Esophagus muscularis mucosa (tissue), 4 donors: Measurements from ENCODE around the gene LAG3. TPM values are rescaled to one million over a fixed set of nuclear protein-coding genes. Genes with fewer than 3 reads are reported as not detected.

ENCODE experiments used
- DNase-seq: peaks from one replicate; pipeline ENCODE4 v3.0.0-alpha.2; 2017; ENCODE audit errors: extremely low spot score
- H3K27ac ChIP-seq, 4 donors: fragments of 200-600 bp; sonication (generic); replicated peaks in 1 of 4; 1 replicate in 3 of 4; 2 replicates in 1 of 4; pipeline ENCODE4 v1.5.1; 2016 to 2019; ENCODE audit warnings: mild to moderate bottlenecking in 1 of 4
- H3K27me3 ChIP-seq, 4 donors: fragments of 200-600 bp; sonication (generic); one replicate each; pipeline versions ENCODE4 v1.5.1 to v1.6.0; 2016 to 2019
- H3K36me3 ChIP-seq, 4 donors: fragments of 200-600 bp; sonication (generic); one replicate each; pipeline ENCODE4 v1.5.1; 2016 to 2019
- H3K4me1 ChIP-seq, 4 donors: fragments of 200-600 bp; sonication (generic); one replicate each; pipeline ENCODE4 v1.5.1; 2016 to 2019
- H3K4me3 ChIP-seq, 4 donors: fragments of 200-600 bp; sonication (generic); 1 replicate in 2 of 4; 2 replicates in 2 of 4; pipeline ENCODE4 v1.5.1; 2016 to 2019; ENCODE audit warnings: mild to moderate bottlenecking in 4 of 4, moderate library complexity in 1 of 4
- H3K9me3 ChIP-seq, 4 donors: fragments of 200-600 bp; sonication (generic); 1 replicate in 3 of 4; 2 replicates in 1 of 4; pipeline ENCODE4 v1.5.1; 2016 to 2019
- EP300 ChIP-seq: sonication (generic); formaldehyde crosslinking; IDR thresholded peaks from one replicate; pipeline ENCODE4 v1.6.1; 2017; ENCODE audit warnings: antibody characterized with exemption
- POLR2A ChIP-seq: fragments of 450-650 bp; IDR thresholded peaks from one replicate; pipeline ENCODE4 v1.6.1; 2017; ENCODE audit warnings: antibody characterized with exemption, moderate library complexity, mild to moderate bottlenecking, low read depth
- POLR2AphosphoS5 ChIP-seq, 2 donors: sonication (generic); formaldehyde crosslinking; IDR thresholded peaks; one replicate each; pipeline ENCODE4 v1.6.1; 2017; ENCODE audit warnings: antibody characterized with exemption in 2 of 2
- WGBS: methylation state at CpG from one replicate; pipeline ENCODE4 v1.1.5; 2018; 5-methylcytosine and 5-hydroxymethylcytosine counted together
- intact Hi-C: fragments of 100-400 bp; cut with DNase I; formaldehyde crosslinking; loops from one replicate; pipeline ENCODE4 v1.15.1; 2023
- total RNA-seq, 4 donors: library from RNA; depleted of rRNA; stranded (reverse); fragments of >200 nt; gene quantifications; one replicate each; pipeline versions ENCODE4 v1.1.0 to v1.2.1, GENCODE V29; 2016
- TF ChIP-seq, protein P1 (sequence below), 3 experiments: fragments of 200-600 bp in 2 of 3; fragments of 450-650 bp in 1 of 3; sonication (generic) in 2 of 3; IDR thresholded peaks; one replicate each; pipeline ENCODE4 v1.5.1; 2017 to 2019; ENCODE audit warnings: antibody characterized with exemption in 3 of 3, mild to moderate bottlenecking in 2 of 3, moderate library complexity in 1 of 3

The LAG3 gene
- total RNA-seq, 4 donors from 2014 or later: 1.7 to 4.0 (median 2.9) TPM

GRCh38 chr12:6824901-6825381 lies 52.6 kb downstream of the LAG3 start:
- 46% methylated on average over 12 of the region's 12 CpGs for WGBS
- Histone ChIP-seq H3K9me3 (no peaks in the 10 kb centered on the region), H3K27me3 (peaks cover 0 to 38% (median 5%) of the 10 kb centered on the region in 4 donors), H3K36me3 (no peaks in the 10 kb centered on the region), H3K27ac (peak overlapping the region in 2 of 4 donors; percentile 20 to 21), H3K4me3 (peak overlapping the region; percentile 14 to 46 (median 26)), H3K4me1 (peaks cover 30 to 75% (median 68%) of the 10 kb centered on the region in 4 donors)
- DNase-seq: no peak
- TF ChIP-seq, protein P1, sequence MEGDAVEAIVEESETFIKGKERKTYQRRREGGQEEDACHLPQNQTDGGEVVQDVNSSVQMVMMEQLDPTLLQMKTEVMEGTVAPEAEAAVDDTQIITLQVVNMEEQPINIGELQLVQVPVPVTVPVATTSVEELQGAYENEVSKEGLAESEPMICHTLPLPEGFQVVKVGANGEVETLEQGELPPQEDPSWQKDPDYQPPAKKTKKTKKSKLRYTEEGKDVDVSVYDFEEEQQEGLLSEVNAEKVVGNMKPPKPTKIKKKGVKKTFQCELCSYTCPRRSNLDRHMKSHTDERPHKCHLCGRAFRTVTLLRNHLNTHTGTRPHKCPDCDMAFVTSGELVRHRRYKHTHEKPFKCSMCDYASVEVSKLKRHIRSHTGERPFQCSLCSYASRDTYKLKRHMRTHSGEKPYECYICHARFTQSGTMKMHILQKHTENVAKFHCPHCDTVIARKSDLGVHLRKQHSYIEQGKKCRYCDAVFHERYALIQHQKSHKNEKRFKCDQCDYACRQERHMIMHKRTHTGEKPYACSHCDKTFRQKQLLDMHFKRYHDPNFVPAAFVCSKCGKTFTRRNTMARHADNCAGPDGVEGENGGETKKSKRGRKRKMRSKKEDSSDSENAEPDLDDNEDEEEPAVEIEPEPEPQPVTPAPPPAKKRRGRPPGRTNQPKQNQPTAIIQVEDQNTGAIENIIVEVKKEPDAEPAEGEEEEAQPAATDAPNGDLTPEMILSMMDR (IDR thresholded peaks at IDR 0.05): no peak
- TF ChIP-seq EP300: no peak
- TF ChIP-seq POLR2AphosphoS5 (IDR thresholded peaks at IDR 0.05): no peak
- TF ChIP-seq POLR2A: no peak
- intact Hi-C loops: loop anchor here (5.0 kb wide), 2 partner anchors 73 to 208 kb away; partner anchors contain the start of gene MLF2

DNA sequence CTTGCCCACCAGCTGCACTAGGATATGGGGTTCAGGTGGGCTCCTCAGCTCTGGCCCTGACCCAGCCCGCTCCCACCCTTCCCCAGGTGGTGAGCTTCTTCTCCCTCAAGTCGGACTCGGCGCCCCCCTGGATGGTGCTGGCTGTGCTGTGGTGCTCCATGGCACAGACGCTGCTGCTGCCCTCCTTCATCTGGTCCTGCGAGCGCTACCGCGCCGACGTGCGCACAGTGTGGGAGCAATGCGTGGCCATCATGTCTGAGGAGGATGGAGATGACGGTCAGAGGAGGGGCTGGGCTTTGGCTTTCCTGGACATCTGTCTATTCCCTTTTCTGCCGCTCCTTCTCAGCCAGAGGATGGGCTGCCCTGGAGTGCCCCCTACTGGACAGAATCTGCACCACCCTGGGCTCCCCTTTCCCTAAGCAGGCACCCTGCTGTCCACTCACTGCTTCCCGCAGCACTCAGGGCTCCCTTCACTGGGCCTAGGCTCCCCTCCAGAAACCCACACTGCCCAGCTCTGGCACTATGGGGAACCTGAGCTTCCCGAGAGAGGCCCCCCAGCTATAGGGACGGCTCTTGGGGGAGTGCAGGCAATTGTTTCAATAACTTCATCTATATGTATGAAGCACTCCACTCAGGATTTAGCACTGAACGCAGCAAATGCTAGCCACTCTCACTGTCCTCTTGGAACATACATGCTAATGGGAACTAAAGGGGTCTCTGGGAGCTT lies 53.2 kb downstream of the LAG3 start:
- H3K9me3 ChIP-seq: no peaks in the 10 kb centered on the region
- TF ChIP-seq EP300 (no peak), POLR2AphosphoS5 (IDR thresholded peaks at IDR 0.05) (peak in 1 of 2 donors; percentile 58)
- TF ChIP-seq, protein P1 (IDR thresholded peaks at IDR 0.05): peak; percentile 84 to 95 (median 92)
- peaks cover 30 to 80% (median 74%) of the 10 kb centered on the region in 4 donors for H3K4me1 ChIP-seq
- H3K36me3 ChIP-seq: peaks cover 0 to 5% (median 2%) of the 10 kb centered on the region in 4 donors
- peaks cover 0 to 38% (median 5%) of the 10 kb centered on the region in 4 donors for H3K27me3 ChIP-seq
- H3K4me3 ChIP-seq: peak overlapping the region; percentile 14 to 46 (median 26)
- H3K27ac ChIP-seq: peak overlapping the region in 2 of 4 donors; percentile 20 to 21
- intact Hi-C loops: loop anchor here (5.0 kb wide), 2 partner anchors 73 to 208 kb away; partner anchors contain the start of gene MLF2
- DNase-seq: peak; percentile 97
- 14% methylated on average over 6 of the region's 19 CpGs for WGBS

DNA sequence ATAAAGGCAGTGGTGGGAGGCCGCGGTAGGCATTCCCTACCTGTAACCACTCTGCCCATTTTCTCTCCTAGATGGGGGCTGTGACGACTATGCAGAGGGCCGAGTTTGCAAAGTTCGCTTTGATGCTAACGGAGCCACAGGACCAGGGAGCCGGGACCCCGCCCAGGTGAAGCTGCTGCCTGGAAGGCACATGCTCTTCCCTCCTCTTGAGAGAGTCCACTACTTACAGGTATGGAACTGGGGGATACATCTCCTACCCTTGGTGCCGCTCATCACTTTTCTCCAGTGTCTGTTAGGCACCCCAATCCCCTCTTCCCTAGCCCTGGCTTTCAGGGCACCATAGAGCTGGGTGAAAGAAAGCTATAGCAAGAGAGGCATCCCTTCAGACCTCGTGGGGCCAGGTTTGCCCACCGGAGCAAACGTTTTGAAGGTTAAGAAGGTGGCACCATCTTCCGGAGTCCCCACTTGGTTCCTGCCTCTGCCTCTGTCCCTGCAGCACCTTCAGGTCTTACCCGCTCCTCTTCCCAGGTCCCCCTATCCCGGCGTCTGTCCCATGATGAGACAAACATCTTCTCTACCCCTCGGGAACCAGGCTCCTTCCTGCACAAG lies 53.9 kb downstream of the LAG3 start:
- WGBS: 72% methylated on average over 16 of the region's 17 CpGs
- intact Hi-C loops: loop anchor here (5.0 kb wide), 2 partner anchors 74 to 209 kb away; partner anchors contain the start of gene MLF2
- Histone ChIP-seq H3K4me3 (no peak overlapping the region), H3K27ac (peak overlapping the region in 1 of 4 donors; percentile 64), H3K4me1 (peaks cover 30 to 75% (median 68%) of the 10 kb centered on the region in 4 donors), H3K9me3 (no peaks in the 10 kb centered on the region), H3K36me3 (peaks cover 0 to 11% (median 5%) of the 10 kb centered on the region in 4 donors), H3K27me3 (peaks cover 0 to 38% (median 5%) of the 10 kb centered on the region in 4 donors)
- no peak for DNase-seq
- TF ChIP-seq POLR2A: no peak
- TF ChIP-seq, protein P1 (IDR thresholded peaks at IDR 0.05): no peak

DNA sequence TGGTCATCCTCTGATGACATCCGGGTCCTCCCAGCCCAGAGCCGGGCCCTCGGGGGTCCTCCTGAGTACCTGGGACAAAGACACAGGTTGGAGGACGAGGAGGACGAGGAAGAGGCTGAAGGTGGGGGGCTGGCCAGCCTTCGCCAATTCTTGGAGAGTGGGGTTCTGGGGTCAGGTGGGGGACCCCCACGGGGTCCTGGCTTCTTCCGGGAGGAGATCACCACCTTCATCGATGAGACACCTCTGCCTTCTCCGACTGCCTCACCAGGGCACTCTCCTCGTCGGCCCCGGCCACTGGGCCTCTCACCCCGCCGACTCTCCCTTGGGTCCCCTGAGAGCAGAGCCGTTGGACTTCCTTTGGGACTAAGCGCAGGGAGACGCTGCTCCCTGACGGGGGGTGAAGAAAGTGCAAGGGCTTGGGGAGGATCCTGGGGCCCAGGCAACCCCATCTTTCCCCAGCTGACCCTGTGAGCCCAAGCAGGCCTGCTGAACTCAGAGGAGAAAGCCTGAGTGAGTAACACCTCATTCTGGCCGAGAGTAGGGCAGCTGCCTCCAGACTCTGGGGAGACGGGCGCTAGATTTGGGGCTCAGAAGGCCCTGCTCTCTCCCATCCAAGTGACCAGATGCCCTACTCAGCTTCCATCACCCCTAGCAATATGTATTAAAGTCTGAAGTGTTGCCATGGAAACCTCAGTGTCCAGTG lies 54.6 kb downstream of the LAG3 start:
- peak overlapping the region in 1 of 4 donors; percentile 90 for H3K4me3 ChIP-seq
- intact Hi-C loops: loop anchor here (5.0 kb wide), 2 partner anchors 75 to 210 kb away; partner anchors contain the start of gene MLF2
- peaks cover 0 to 18% (median 9%) of the 10 kb centered on the region in 4 donors for H3K36me3 ChIP-seq
- DNase-seq: no peak
- H3K4me1 ChIP-seq: peaks cover 28 to 68% (median 62%) of the 10 kb centered on the region in 4 donors
- peak overlapping the region; percentile 49 to 88 (median 67) for H3K27ac ChIP-seq
- WGBS: 79% methylated on average over 19 of the region's 22 CpGs
- no peaks in the 10 kb centered on the region for H3K9me3 ChIP-seq
- TF ChIP-seq POLR2AphosphoS5 (IDR thresholded peaks at IDR 0.05): no peak
- no peak for TF ChIP-seq POLR2A
- TF ChIP-seq, protein P1 (IDR thresholded peaks at IDR 0.05): no peak
- TF ChIP-seq EP300: no peak
- H3K27me3 ChIP-seq: peaks cover 0 to 36% (median 5%) of the 10 kb centered on the region in 4 donors
